NCI-H1930 (cell line): Measurements from ENCODE around the gene SLC18A2.

Experiments used
- DNase-seq, 2 experiments: peaks; one replicate each; lab custom pipeline; 2025; lab: John Stamatoyannopoulos, UW

SLC18A2 gene

GRCh38 chr10:117237401-117237991 is 3.4 kb upstream of the SLC18A2 start:
- no peak for DNase-seq

- DNase-seq, result no peak
Measured at GRCh38 chr10:117239051-117239450, 1.9 kb upstream of the SLC18A2 start.

GRCh38 chr10:117239721-117240620 is 943 bp upstream of the SLC18A2 start:
- DNase-seq, result no peak

GRCh38 chr10:117241541-117242462 is 888 bp downstream of the SLC18A2 start:
- no peak for DNase-seq

GRCh38 chr10:117242463-117242832 is 1.5 kb downstream of the SLC18A2 start:
- DNase-seq, result no peak

- DNase-seq, result no peak
Measured at GRCh38 chr10:117246997-117247671, 6.2 kb downstream of the SLC18A2 start.

GRCh38 chr10:117248750-117249465 is 8.0 kb downstream of the SLC18A2 start:
- DNase-seq, result no peak

- DNase-seq, result no peak
Measured at GRCh38 chr10:117249493-117250093, 8.7 kb downstream of the SLC18A2 start.

GRCh38 chr10:117250411-117250810 is 9.5 kb downstream of the SLC18A2 start:
- DNase-seq, result no peak

GRCh38 chr10:117253908-117254307 is 13.0 kb downstream of the SLC18A2 start:
- no peak for DNase-seq

- DNase-seq, result no peak
Measured at GRCh38 chr10:117254338-117254737, 13.4 kb downstream of the SLC18A2 start.

GRCh38 chr10:117254774-117255735 is 14.1 kb downstream of the SLC18A2 start:
- DNase-seq, result no peak

- DNase-seq, result no peak
Measured at GRCh38 chr10:117255835-117256460, 15.0 kb downstream of the SLC18A2 start.

- DNase-seq, result no peak
Measured at GRCh38 chr10:117256910-117257309, 16.0 kb downstream of the SLC18A2 start.

GRCh38 chr10:117257721-117258120 is 16.8 kb downstream of the SLC18A2 start:
- DNase-seq, result no peak

GRCh38 chr10:117259279-117259678 is 18.4 kb downstream of the SLC18A2 start:
- no peak for DNase-seq

- DNase-seq, result no peak
Measured at GRCh38 chr10:117260084-117260483, 19.2 kb downstream of the SLC18A2 start.

- DNase-seq, result no peak
Measured at GRCh38 chr10:117261501-117261900, 20.6 kb downstream of the SLC18A2 start.

GRCh38 chr10:117262291-117262902 is 21.5 kb downstream of the SLC18A2 start:
- no peak for DNase-seq
